Occipital lobe (tissue), 2 donors: ENCODE data around the gene EXOC6. TPM values are rescaled to one million over a fixed set of nuclear protein-coding genes. Genes with fewer than 3 reads are reported as not detected.
"Not testable (repeated sequence)": the region's sequence is repeated elsewhere in the genome, so short reads cannot be mapped to it uniquely, and the experiment has no call there.

Experiments
- DNase-seq: peaks from one replicate; lab custom pipeline; 2025; lab: John Stamatoyannopoulos, UW
- total RNA-seq: library from RNA; depleted of rRNA; stranded (reverse); fragments of >200 nt; gene quantifications from one replicate; pipeline ENCODE4 v1.2.3, GENCODE V29; 2014

Gene EXOC6
- total RNA-seq, 1 donor from 2014 or later, result 147 TPM

DNA sequence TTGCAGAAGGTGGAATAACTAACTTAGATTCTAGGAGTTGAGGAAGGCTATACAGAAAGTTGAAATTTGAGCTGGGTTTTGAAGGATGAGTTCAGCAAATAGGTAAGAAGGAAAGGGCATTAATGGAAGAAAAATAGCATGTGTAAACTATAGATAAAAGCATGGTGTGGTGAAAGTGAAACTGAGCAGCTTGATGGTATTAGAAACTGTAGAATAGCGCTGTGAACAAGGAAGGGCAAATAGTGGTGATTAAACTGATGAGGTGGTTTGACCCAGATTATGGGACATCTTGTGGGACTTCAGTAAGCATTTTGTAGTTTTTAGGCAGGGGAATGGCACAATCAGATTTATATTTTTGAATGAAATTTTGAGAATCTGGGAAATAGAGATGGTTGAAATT lies 90.5 kb downstream of the EXOC6 start:
- no peak for DNase-seq

GRCh38 chr10:92942226-92942625 lies 93.9 kb downstream of the EXOC6 start:
- no peak for DNase-seq

GRCh38 chr10:92946491-92946890 lies 98.2 kb downstream of the EXOC6 start:
- DNase-seq, result no peak

DNA sequence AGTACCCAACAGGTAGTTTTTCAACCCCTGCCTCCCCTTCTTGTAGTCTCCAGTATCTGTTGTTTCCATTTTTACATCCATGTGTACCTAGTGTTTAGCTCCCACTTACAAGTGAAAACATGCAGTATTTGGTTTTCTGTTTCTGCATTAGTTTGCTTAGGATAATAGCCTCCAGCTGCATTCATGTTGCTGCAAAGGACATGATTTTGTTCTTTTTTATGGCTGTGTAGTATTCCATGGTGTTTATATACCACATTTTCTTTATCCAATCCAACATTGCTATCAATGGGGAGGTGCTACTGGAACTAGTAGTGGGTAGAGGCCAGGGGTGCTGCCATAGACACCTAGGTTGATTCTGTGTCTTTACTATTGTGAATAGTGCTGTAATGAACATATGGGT lies 104.3 kb downstream of the EXOC6 start:
- DNase-seq, result not testable (repeated sequence)

DNA sequence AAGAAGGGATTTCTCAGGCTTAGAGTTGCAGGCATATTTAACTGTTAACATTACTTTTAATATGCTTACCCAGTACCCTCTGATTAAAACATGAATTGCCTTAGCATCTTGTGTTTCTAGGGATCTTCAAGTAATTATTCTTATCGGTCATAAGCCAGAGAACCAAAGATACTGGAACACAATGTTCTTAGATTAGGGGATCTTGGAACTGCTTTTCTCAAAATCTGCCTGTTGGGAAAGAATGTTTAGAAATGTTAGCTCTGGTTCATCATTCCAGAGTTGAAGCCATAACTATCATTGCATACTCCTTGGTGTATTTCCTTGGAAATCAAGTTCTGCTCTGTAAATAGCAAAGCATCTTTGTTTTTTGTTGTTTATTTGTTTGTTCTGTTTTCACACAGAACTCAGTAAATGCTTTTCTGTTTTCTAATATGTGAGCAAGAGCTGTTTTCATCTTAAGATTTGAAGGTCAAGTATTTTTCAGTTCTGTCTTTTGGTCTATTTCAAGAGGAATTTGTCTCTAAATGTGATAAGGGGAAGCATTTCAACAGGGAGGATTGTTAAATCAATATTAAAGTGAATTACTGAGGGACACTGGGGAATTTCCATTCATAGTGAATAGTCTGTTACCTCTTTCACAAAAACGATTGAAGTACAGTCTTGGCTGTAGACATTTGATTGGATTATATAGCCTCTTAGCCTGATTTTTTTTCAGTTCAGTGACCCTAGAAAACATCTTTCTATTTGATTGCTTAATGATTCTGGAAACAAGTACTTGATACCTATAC lies 109.1 kb downstream of the EXOC6 start:
- DNase-seq, result no peak

GRCh38 chr10:92961638-92962037 lies 113.3 kb downstream of the EXOC6 start:
- DNase-seq, result no peak

DNA sequence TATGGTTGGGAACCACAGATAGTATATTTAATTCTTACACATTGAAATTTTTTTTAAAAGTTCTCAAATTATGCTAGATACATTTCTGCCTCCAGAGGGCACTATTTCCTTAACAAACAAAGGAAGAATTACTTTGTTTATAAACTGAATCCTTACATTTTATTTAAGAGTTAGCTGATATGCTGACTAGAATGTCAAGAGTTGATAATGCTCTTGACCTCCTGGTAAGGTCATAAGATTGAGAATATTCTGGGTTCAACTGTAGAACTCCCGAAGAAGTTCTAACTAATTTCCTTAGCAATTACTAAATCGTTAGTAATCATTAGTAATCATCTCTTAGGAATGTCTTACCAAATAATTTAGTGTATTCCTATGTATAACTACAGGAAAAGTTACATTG lies 117.0 kb downstream of the EXOC6 start:
- DNase-seq, result no peak

DNA sequence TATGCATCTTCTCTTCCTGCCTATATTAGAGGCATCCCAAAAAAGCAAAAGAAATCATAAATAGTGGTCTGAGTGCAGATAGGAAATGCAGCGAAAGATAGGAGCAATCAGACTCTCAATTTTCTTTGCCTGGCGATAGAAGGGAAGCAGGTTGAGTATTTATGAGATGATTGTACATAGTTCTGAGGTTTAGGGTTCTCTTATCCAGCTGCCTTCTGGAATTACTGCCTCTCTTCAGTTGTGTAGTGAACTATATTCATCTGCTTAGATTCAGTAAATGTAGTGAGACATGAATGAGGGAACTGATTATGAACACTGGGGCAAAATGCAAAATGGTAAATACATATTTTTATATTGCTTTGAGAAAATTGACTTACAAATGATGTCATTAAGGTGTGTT lies 119.3 kb downstream of the EXOC6 start:
- DNase-seq, result no peak

DNA sequence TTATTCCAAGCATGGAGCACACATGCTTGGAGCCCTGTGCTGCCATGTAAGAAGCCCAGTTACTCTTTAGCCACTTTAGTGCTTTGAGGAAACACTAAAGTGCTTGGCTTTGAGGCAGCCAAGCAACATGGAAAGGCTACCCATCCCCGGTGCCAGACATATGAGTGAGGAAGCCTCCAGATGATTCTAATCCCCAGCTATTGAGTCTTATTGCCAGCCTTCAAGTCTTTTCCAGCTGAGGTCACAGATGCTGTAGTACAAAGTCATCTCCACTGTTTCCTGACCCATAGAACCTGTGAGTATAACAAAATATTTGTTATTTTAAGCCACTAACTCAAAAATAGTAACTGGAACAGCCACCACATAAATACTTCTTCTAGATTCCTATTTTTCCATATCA lies 120.8 kb downstream of the EXOC6 start:
- DNase-seq, result no peak

DNA sequence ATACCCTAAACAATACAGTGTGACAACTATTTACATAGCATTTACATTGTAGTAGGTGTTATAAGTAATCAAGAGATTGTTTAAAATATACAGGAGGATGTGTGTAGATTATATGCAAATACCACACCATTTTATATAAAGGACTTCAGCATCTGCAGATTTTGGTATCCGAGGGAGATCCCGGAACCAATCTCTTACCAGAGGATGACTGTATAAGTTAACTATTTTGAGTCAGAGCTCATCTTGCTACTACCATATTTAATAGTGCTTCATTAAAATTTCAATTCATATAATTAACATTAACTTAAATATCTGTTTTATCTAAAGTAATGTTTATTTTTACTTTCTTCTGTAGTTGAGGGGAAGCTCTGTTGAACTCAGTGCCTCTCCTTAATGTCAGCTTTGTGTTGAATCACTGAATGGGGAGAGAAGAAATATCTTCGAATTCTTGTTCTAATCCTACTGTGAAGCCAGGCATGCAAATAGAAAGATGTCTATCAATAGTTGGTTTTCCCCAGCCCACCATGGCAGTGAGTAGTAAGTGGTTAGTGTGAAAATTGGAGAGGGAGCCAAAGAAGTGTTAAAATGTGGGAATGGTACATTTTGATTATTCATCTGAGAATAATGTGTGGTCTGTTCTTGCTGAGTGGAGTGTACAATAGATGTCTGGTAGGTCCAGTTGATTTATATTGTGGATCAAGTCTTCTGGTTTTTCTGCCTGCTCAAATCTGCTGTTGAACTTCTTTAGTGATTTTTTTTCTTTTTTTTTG lies 122.2 kb downstream of the EXOC6 start:
- DNase-seq, result no peak

DNA sequence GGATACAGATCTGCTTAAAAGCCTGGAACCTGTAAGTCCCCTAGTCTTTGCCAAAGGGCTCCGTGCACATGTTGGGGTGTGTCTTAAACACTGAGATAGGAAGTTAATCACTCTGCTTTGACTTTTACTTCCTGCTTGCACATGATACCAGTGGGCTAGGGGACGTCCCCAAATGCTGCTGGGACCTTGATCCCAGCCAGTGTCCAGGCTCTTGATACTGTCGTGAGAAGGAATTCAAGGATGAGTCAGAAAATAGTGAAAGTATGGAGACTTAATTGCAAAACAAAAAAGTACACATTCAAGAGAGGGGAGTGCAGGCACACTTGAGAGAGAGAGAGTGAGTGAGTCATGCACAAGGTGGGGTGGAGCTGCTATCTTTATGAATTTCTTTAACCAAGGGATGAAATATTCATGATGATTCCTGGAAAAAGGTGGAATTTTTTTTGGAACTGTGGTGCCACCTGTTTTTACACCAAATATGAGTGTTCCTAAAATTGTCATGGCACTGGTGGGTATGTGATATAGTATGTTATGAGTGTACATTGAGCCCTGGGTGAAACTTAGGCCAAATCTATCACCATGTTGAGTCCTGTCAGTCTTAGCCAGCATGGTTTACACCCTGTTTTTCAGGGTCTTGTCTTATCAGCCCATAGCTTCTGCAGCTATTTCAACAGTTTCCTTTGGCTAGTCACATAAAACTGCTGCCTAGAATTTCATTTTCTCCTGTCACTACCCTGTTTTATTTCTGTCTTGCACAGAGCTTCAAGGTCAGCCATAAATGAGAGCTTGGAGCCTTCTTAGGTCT lies 123.9 kb downstream of the EXOC6 start:
- DNase-seq, result no peak

DNA sequence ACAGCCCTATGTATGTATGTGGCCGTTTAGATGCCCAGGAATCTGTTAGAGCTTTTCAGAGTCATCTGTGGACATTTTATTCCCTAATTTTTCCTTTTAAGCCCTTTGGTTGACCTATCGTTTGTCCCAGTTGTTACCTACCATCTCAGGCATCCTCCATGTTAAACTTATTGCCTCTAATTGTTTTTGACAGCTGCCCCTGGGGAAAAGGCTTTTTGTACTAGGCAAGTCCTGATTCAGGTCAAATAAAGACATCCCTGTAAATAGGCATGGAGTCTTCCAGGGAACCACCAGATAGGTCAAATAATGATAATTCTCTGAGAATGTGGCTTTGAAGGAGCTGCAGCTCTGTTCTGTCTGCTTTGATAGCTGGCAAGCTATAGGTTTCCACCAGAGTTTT lies 124.6 kb downstream of the EXOC6 start:
- no peak for DNase-seq

DNA sequence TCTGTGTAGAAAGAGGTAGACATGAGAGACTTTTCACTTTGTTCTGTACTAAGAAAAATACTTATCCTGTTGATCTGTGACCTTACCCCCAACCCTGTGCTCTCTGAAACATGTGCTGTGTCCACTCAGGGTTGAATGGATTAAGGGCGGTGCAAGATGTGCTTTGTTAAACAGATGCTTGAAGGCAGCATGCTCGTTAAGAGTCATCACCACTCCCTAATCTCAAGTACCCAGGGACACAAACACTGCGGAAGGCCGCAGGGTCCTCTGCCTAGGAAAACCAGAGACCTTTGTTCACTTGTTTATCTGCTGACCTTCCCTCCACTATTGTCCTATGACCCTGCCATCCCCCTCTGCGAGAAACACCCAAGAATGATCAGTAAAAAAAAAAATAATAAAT lies 128.0 kb downstream of the EXOC6 start:
- DNase-seq, result not testable (repeated sequence)

GRCh38 chr10:92989250-92989649 lies 140.9 kb downstream of the EXOC6 start:
- no peak for DNase-seq

GRCh38 chr10:92990615-92991014 lies 142.3 kb downstream of the EXOC6 start:
- DNase-seq, result no peak

GRCh38 chr10:92991513-92991912 lies 143.2 kb downstream of the EXOC6 start:
- no peak for DNase-seq

DNA sequence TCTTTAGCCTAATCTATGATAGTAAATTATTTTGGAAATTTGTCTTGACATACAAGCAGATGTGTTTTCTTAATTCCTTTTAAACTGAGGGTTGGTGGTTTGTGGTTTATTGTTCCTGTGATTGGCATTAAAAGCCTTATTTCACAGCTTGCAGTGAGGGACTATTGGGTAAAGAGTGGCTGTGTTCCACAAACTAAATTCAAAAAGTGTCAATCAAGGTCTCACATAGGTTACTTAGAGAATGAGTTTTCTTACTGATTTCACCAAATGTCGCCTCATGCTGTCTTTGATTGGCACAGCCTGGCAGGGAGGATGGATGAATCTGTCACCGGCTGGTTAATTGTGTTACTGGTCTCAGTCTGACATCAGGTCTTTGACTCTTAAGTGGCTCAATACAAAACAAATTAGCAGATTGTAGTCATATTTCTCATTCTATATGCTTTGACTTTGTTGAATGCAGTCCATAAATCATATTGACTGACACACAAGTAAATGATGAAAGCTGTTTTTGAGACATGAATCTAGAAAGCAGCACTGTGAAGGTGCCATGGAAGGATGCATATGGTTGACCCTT lies 145.5 kb downstream of the EXOC6 start:
- DNase-seq, result no peak

- no peak for DNase-seq
These were observed 147.2 kb downstream of the EXOC6 start for GRCh38 chr10:92995509-92995908.

DNA sequence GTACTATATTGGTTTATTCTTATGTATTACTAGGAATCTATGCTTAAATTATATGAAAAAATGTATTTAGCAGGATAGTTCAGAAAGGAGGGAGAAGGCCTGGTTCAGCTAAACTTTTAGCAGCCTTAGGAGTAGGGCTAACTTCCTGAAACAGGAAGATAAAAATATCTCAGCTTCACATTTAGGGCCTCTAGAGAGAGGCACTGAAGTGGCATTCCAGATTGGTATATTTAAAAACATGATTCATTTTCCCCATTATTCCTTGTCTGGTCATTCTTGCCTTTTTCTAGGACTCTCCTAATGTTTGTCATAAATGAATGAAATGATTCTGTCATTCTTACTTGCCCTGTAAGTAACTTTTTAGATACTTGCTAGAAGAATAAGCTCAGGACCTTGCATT lies 149.3 kb downstream of the EXOC6 start:
- no peak for DNase-seq

DNA sequence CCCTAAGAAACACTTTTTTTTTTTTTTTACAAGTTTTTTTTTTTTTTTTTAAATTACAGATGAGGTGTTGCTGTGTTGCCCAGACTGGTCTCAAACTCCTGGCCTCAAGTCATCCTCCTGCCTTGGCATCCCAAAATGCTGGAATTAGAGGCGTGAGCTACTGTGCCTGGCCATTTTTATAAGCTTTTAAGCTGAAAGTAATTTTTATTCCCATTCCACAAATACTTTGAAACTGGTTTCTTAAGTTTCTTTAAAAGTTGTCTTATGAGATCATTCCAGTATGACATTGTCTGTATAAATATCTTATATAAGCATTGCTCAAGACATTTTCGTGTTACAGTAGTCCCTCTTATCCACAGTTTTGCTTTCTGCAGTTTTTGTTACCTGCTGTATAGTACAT lies 150.9 kb downstream of the EXOC6 start:
- no peak for DNase-seq

DNA sequence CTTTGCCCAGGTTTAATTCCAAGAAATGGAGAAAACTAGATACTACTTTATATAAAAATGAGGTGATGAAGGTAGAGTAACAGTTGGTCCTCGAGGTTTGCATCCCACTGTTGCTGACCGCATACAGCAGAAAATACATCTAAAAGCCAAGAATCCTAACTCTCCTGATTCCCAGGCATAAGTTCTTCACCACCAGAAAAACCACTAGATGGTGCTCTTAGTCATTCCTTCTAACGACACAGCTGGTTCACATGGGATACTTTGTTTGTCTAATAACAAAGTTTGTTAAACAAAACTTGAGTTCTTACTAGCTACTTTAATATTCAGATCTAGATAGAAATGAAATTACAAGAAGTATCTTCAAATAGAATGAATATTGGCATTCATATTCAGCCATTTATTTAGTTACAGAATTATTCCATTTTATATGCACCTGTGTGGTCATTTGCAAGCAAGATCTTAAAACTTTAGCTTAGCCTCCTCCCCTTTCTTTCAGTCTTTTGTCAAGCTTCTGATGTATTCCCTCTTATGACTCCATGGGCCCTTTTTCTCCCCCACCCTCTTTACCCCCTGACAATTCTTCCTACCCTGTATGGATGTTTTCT lies 158.2 kb downstream of the EXOC6 start:
- no peak for DNase-seq
